Trophoblast cell (in vitro differentiated cells and primary cell): ENCODE measurements around the gene EEFSEC.

Experiments
- DNase-seq, 2 donors: peaks; one replicate each; pipeline ENCODE4 v3.0.0-alpha.2; 2016
- H2AFZ ChIP-seq: 2 replicates; pipeline ENCODE4 v1.6.1; 2013; ENCODE audit warnings: low read length, moderate library complexity, mild to moderate bottlenecking; ENCODE audit not compliant: insufficient read depth, poor library complexity
- H2AK5ac ChIP-seq: 2 replicates; pipeline ENCODE4 v1.6.1; 2013; ENCODE audit warnings: mild to moderate bottlenecking, low read length
- H2BK120ac ChIP-seq: 2 replicates; pipeline ENCODE4 v1.6.1; 2013; ENCODE audit warnings: low read length, mild to moderate bottlenecking, moderate library complexity; ENCODE audit not compliant: insufficient read depth, poor library complexity
- H2BK12ac ChIP-seq: 2 replicates; pipeline ENCODE4 v1.6.1; 2013; ENCODE audit warnings: mild to moderate bottlenecking, low read length, moderate library complexity
- H2BK5ac ChIP-seq: 2 replicates; pipeline ENCODE4 v1.6.1; 2013; ENCODE audit warnings: low read length, low read depth, moderate library complexity, mild to moderate bottlenecking; ENCODE audit not compliant: poor library complexity
- H3K14ac ChIP-seq: 2 replicates; pipeline ENCODE4 v1.6.1; 2013; ENCODE audit warnings: mild to moderate bottlenecking, low read length
- H3K18ac ChIP-seq: 2 replicates; pipeline ENCODE4 v1.6.1; 2013; ENCODE audit warnings: mild to moderate bottlenecking, low read length
- H3K23ac ChIP-seq: 2 replicates; pipeline ENCODE4 v1.6.1; 2013; ENCODE audit warnings: low read length
- H3K27ac ChIP-seq: 2 replicates; pipeline ENCODE4 v1.5.1; 2013; ENCODE audit warnings: low read depth, mild to moderate bottlenecking, inconsistent platforms, low read length, moderate library complexity
- H3K27me3 ChIP-seq: 2 replicates; pipeline ENCODE4 v1.6.1; 2013; ENCODE audit warnings: inconsistent platforms, mild to moderate bottlenecking, low read length, moderate library complexity; ENCODE audit not compliant: insufficient read depth
- H3K36me3 ChIP-seq, 2 experiments: 1 replicate in 1 of 2; 2 replicates in 1 of 2; pipeline ENCODE4 v1.6.1; 2013; ENCODE audit warnings: low read length in 2 of 2, mild to moderate bottlenecking in 2 of 2, moderate library complexity in 1 of 2; ENCODE audit not compliant: insufficient read depth in 2 of 2, control insufficient read depth in 1 of 2
- H3K4ac ChIP-seq: 2 replicates; pipeline ENCODE4 v1.6.1; 2013; ENCODE audit warnings: low read depth, mild to moderate bottlenecking, low read length, moderate library complexity
- H3K4me1 ChIP-seq, 2 experiments: 1 replicate in 1 of 2; 2 replicates in 1 of 2; pipeline ENCODE4 v1.6.1; 2013; ENCODE audit warnings: low read length in 2 of 2, mild to moderate bottlenecking in 2 of 2, moderate library complexity in 1 of 2; ENCODE audit not compliant: insufficient read depth in 2 of 2, control insufficient read depth in 1 of 2
- H3K4me2 ChIP-seq: 2 replicates; pipeline ENCODE4 v1.6.1; 2013; ENCODE audit warnings: inconsistent platforms, mild to moderate bottlenecking, low read length, moderate library complexity
- H3K4me3 ChIP-seq: 2 replicates; pipeline ENCODE4 v1.5.1; 2013; ENCODE audit warnings: mild to moderate bottlenecking, low read depth, low read length, inconsistent platforms
- H3K79me1 ChIP-seq: one replicate; pipeline ENCODE4 v1.6.1; 2013; ENCODE audit warnings: low read length
- H3K79me2 ChIP-seq: 2 replicates; pipeline ENCODE4 v1.6.1; 2013; ENCODE audit warnings: low read length, mild to moderate bottlenecking; ENCODE audit not compliant: control insufficient read depth, insufficient read depth, poor library complexity
- H3K9ac ChIP-seq: 2 replicates; pipeline ENCODE4 v1.6.1; 2013; ENCODE audit warnings: mild to moderate bottlenecking, low read length
- H3K9me3 ChIP-seq: 2 replicates; pipeline ENCODE4 v1.6.1; 2013; ENCODE audit warnings: low read depth, mild to moderate bottlenecking, control low read depth, inconsistent platforms, low read length; ENCODE audit not compliant: insufficient read depth
- H4K12ac ChIP-seq: 2 replicates; pipeline ENCODE4 v1.6.1; 2013; ENCODE audit warnings: low read depth, mild to moderate bottlenecking, low read length, moderate library complexity
- H4K8ac ChIP-seq: 2 replicates; pipeline ENCODE4 v1.6.1; 2013; ENCODE audit warnings: low read depth, mild to moderate bottlenecking, low read length, moderate library complexity
- H4K91ac ChIP-seq: one replicate; pipeline ENCODE4 v1.6.1; 2013; ENCODE audit warnings: low read depth, mild to moderate bottlenecking, low read length, moderate library complexity
- WGBS: extraction: QIAGEN DNeasy Blood & Tissue Kit; methylation state at CpG from one replicate; pipeline ENCODE4 v1.1.7; 2013; ENCODE audit warnings: missing lambda C conversion rate; ENCODE audit not compliant: insufficient read length, insufficient coverage; ENCODE audit errors: extremely low coverage; 5-methylcytosine and 5-hydroxymethylcytosine counted together

The EEFSEC gene

DNA sequence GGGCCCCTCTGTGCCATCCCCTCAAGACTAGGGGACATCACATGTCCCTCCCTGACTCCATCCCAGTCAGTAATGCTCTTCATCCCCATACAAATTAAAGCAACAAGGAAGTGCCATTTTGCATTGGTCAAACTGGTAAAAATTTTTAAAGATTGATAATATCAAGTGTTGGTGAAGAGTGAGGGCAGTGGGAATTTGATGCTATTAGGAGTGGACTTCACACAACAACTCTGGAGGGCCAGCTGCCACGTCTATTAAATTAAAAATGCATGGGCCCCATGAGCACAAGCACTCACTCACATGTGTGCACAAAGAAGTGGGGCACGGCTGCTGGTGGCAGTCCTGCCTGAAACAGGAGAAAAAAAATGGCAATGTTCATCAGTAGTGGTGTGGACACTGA lies 265.6 kb downstream of the EEFSEC start:
- no peak for DNase-seq
- Histone ChIP-seq H2AK5ac (no peak overlapping the region), H2BK120ac (no peak overlapping the region), H4K8ac (no peak overlapping the region), H3K23ac (no peak overlapping the region), H3K36me3 (no peaks in the 10 kb centered on the region), H3K79me1 (peaks cover 18% of the 10 kb centered on the region), H3K9ac (no peak overlapping the region), H2BK5ac (no peak overlapping the region), H3K14ac (no peak overlapping the region), H3K27ac (no peak overlapping the region), H3K18ac (no peak overlapping the region), H3K9me3 (peaks cover 2% of the 10 kb centered on the region), H4K12ac (no peak overlapping the region), H2BK12ac (no peak overlapping the region), H3K4me3 (no peak overlapping the region), H2AFZ (no peak overlapping the region), H3K4me2 (no peak overlapping the region), H3K4ac (no peak overlapping the region), H4K91ac (no peak overlapping the region), H3K27me3 (no peaks in the 10 kb centered on the region), H3K4me1 (peaks cover 11 to 19% of the 10 kb centered on the region in 2 experiments), H3K79me2 (peaks cover 1% of the 10 kb centered on the region)
- no CpG with 5 or more reads among the region's 2 CpGs for WGBS

DNA sequence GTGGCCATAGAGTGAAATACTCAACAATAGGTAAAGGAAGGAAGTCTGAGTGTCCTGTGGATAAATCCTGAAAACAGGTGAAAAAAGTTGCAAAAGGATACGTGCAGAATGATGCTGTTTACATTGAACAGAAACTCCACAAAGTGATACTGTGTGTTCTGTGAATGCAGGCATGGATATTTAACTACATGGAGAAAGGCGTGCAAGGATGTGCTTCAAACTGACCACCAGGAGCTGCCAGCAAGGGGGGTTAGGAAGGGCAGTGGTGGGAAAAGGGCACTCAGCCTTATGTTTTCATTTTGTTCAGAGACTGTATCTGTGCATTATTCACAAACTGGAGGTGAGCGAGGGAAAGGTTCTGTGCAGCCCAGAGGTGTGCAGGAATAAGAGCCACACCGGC lies 266.0 kb downstream of the EEFSEC start:
- Histone ChIP-seq H2AFZ (no peak overlapping the region), H4K91ac (no peak overlapping the region), H3K18ac (no peak overlapping the region), H3K4ac (no peak overlapping the region), H3K23ac (no peak overlapping the region), H3K79me2 (peaks cover 1% of the 10 kb centered on the region), H3K14ac (no peak overlapping the region), H3K4me2 (no peak overlapping the region), H4K8ac (no peak overlapping the region), H2BK12ac (no peak overlapping the region), H3K27me3 (no peaks in the 10 kb centered on the region), H2AK5ac (no peak overlapping the region), H3K4me3 (no peak overlapping the region), H3K9ac (no peak overlapping the region), H3K79me1 (peaks cover 18% of the 10 kb centered on the region), H3K27ac (no peak overlapping the region), H3K4me1 (peaks cover 13 to 21% of the 10 kb centered on the region in 2 experiments), H2BK5ac (no peak overlapping the region), H3K9me3 (peaks cover 2% of the 10 kb centered on the region), H3K36me3 (no peaks in the 10 kb centered on the region), H4K12ac (no peak overlapping the region), H2BK120ac (no peak overlapping the region)
- WGBS: no CpG with 5 or more reads among the region's 4 CpGs
- no peak for DNase-seq

DNA sequence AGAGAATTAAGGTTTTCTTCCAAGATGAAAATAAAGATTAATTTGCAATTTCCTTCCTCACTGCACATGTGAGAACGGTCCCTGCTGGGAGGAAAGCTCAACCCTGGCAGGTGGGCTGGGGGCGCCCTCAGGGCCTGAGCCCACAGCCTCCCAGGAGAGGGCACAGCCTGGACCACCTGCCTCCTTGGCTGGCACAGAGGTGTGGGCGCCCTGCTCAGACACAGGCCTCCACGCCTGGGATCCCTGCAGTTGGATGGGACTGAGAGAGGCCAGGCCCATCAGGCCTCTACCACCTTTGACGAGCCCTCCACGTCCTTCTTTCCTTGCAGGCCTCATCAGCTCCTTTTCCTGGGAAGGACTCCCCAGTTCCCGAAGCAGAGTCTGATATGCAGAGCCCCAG lies 267.0 kb downstream of the EEFSEC start:
- Histone ChIP-seq H3K79me1 (peaks cover 18% of the 10 kb centered on the region), H2AK5ac (no peak overlapping the region), H3K18ac (no peak overlapping the region), H4K12ac (no peak overlapping the region), H3K9ac (no peak overlapping the region), H4K8ac (no peak overlapping the region), H2BK12ac (no peak overlapping the region), H3K4me2 (no peak overlapping the region), H3K79me2 (peaks cover 1% of the 10 kb centered on the region), H2BK5ac (no peak overlapping the region), H2BK120ac (no peak overlapping the region), H3K4me1 (peaks cover 13 to 21% of the 10 kb centered on the region in 2 experiments), H3K4ac (no peak overlapping the region), H3K27ac (no peak overlapping the region), H3K36me3 (no peaks in the 10 kb centered on the region), H4K91ac (no peak overlapping the region), H3K27me3 (no peaks in the 10 kb centered on the region), H3K9me3 (peaks cover 2% of the 10 kb centered on the region), H3K4me3 (no peak overlapping the region), H3K23ac (no peak overlapping the region), H2AFZ (no peak overlapping the region), H3K14ac (no peak overlapping the region)
- no peak for DNase-seq
- no CpG with 5 or more reads among the region's 7 CpGs for WGBS

DNA sequence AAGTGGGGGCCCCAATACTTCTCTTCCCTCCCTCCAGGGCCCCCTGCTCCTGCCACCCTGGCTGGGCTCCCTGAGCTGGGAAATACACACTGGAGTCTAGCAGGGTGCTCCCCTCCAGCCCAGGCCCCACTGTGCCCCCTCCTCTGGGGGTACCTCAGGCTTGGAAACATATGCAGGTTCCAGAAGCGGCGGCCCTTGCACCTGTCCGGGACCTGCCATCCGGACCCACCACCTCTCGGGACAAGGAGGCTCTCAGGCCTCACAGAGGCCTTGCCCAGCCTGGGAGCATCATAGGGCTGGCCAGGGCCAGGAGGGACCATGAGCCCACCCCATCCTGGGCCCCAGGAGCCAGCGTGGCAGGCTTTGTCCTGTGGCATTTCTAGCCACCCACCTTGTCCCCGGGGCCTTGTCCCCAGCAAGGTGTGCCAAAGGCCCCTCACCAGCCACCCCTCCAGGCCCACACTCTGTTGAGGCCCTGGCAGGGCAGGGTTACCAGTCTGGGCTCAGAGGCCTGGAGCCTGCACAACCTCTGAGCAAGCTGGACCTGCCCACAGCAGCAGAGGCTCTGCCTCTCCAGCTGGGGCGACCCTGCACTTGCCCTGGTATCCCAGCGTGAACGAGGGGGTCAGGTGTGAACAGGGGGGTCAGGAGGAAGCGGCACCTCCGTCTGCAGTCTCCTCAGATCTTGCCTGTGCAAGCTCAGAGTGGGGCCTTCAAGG lies 267.6 kb downstream of the EEFSEC start:
- Histone ChIP-seq H4K12ac (no peak overlapping the region), H2BK120ac (no peak overlapping the region), H3K4ac (no peak overlapping the region), H4K91ac (no peak overlapping the region), H3K4me2 (no peak overlapping the region), H3K79me1 (peaks cover 16% of the 10 kb centered on the region), H3K27me3 (no peaks in the 10 kb centered on the region), H3K9me3 (peaks cover 2% of the 10 kb centered on the region), H3K4me3 (no peak overlapping the region), H3K14ac (no peak overlapping the region), H3K79me2 (peaks cover 1% of the 10 kb centered on the region), H3K23ac (no peak overlapping the region), H3K18ac (no peak overlapping the region), H3K27ac (no peak overlapping the region), H2AFZ (no peak overlapping the region), H3K4me1 (peaks cover 10 to 18% of the 10 kb centered on the region in 2 experiments), H2AK5ac (peak overlapping the region; percentile 11), H2BK12ac (no peak overlapping the region), H3K9ac (no peak overlapping the region), H3K36me3 (no peaks in the 10 kb centered on the region), H4K8ac (no peak overlapping the region), H2BK5ac (no peak overlapping the region)
- DNase-seq: no peak
- WGBS: no CpG with 5 or more reads among the region's 12 CpGs
